ENCODE results near the gene PCDH17. TPM values are rescaled to one million over a fixed set of nuclear protein-coding genes. Genes with fewer than 3 reads are reported as not detected.
A peak's percentile ranks its signal among the peaks of the same experiment; 100 is the strongest.

Gene PCDH17
- total and polyA plus RNA-seq, 2 of the 8 experiments (the other 6 are each of a cell fraction or from before 2014, with no cell fraction given), result 0.20 to 0.60 TPM

GRCh38 chr13:57632276-57633140, 964 bp downstream of the PCDH17 start (continued):
- TF ChIP-seq CTCF (IDR thresholded peaks at IDR 0.05; ENCODE audit: control extremely low read depth in 1 of 3, insufficient read depth in 1 of 3, low read depth in 1 of 3, low read length in 3 of 3), result no peak
- no peak for TF ChIP-seq JUN (IDR thresholded peaks at IDR 0.05; ENCODE audit: low read depth, low read length)
- TF ChIP-seq YY1 (IDR thresholded peaks at IDR 0.05; ENCODE audit: low read depth, low read length), result no peak
- peak; percentile 83 for TF ChIP-seq KDM4A (IDR thresholded peaks at IDR 0.05; ENCODE audit: low read depth, low read length, severe bottlenecking)
- TF ChIP-seq HDAC2 (IDR thresholded peaks at IDR 0.05; ENCODE audit: borderline replicate concordance in 1 of 2, low read depth in 2 of 2, low read length in 2 of 2), result no peak
- TF ChIP-seq PHF8 (conservative IDR thresholded peaks at IDR 0.05; ENCODE audit: low read depth, low read length), result no peak
- TF ChIP-seq SUZ12 (IDR thresholded peaks at IDR 0.05; ENCODE audit: low read length), result peak; percentile 86

Measured in H1 (cell line).